ENCODE measurements around the gene DMD. TPM values are rescaled to one million over a fixed set of nuclear protein-coding genes. Genes with fewer than 3 reads are reported as not detected.

The DMD gene
- total and polyA plus RNA-seq, 12 donors: 28.5 to 228 (median 168) TPM

GRCh38 chrX:31820430-31821210 is 1390.7 kb downstream of the DMD start:
- Histone ChIP-seq H3K4me3 (no peak overlapping the region), H3K9me3 (no peaks in the 10 kb centered on the region), H3K4me1 (peaks cover 0 to 5% (median 0%) of the 10 kb centered on the region in 9 donors), H3K36me3 (no peaks in the 10 kb centered on the region), H3K27ac (no peak overlapping the region), H3K27me3 (no peaks in the 10 kb centered on the region)
- intact Hi-C loops (cut with DNase I): no loop called here
- TF ChIP-seq, protein P1, sequence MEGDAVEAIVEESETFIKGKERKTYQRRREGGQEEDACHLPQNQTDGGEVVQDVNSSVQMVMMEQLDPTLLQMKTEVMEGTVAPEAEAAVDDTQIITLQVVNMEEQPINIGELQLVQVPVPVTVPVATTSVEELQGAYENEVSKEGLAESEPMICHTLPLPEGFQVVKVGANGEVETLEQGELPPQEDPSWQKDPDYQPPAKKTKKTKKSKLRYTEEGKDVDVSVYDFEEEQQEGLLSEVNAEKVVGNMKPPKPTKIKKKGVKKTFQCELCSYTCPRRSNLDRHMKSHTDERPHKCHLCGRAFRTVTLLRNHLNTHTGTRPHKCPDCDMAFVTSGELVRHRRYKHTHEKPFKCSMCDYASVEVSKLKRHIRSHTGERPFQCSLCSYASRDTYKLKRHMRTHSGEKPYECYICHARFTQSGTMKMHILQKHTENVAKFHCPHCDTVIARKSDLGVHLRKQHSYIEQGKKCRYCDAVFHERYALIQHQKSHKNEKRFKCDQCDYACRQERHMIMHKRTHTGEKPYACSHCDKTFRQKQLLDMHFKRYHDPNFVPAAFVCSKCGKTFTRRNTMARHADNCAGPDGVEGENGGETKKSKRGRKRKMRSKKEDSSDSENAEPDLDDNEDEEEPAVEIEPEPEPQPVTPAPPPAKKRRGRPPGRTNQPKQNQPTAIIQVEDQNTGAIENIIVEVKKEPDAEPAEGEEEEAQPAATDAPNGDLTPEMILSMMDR (IDR thresholded peaks at IDR 0.05): no peak
- 72 to 78% methylated on average over 7 of the region's 7 CpGs for WGBS, 2 donors
- ATAC-seq (peak in 1 of 8 donors; percentile 31), DNase-seq (no peak)

DNA sequence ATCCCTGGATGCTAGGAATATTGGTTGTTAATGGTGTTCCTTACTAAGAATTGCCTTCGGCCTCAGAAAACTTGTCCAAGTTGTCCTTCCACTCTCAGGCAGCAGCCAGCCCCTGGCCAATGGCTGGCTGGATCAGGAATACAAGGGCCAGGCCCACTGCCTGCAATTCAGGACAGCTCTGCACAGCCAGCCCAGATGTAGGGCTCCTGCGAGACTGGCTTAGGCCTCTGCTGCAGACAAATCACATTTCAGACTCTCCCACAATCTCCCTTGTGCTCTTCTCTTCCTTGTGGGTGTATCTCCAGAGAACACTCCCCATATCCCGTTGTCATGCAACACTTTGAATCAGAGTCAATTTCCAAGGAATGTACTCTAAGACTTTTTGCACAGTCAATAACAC is 1391.9 kb downstream of the DMD start:
- ATAC-seq (peak in 6 of 8 donors; percentile 28 to 87 (median 66)), DNase-seq (peak in 1 of 2 donors; percentile 3)
- no peaks in the 10 kb centered on the region for H3K27me3 ChIP-seq
- intact Hi-C loops (cut with DNase I): no loop called here
- H3K36me3 ChIP-seq: no peaks in the 10 kb centered on the region
- H3K9me3 ChIP-seq: no peaks in the 10 kb centered on the region
- TF ChIP-seq, protein P1 (IDR thresholded peaks at IDR 0.05): no peak
- H3K27ac ChIP-seq: no peak overlapping the region
- H3K4me1 ChIP-seq: peaks cover 0 to 5% (median 0%) of the 10 kb centered on the region in 9 donors
- no peak overlapping the region for H3K4me3 ChIP-seq
- 61 to 65% methylated on average over 3 of the region's 3 CpGs for WGBS, 2 donors

DNA sequence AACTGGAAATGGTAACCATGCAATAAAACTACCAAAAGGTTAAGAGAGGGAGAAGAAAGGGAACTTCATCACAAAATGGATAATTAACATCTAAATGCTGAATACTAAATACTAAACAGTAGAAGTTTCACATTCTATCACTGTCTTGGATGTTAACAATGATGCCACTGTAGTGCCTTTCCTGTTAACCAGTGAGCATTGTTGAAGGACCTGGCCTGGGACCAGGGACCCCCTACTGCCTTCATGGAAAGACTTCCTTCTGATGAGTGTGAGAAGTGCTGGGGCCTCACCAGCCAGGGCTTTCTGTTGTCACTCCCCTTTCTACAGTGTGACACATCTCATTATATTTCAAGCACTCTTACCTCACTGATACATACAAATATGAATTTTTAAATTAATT is 1400.2 kb downstream of the DMD start:
- Histone ChIP-seq H3K27me3 (no peaks in the 10 kb centered on the region), H3K36me3 (no peaks in the 10 kb centered on the region), H3K4me3 (no peak overlapping the region), H3K4me1 (no peaks in the 10 kb centered on the region), H3K9me3 (no peaks in the 10 kb centered on the region), H3K27ac (no peak overlapping the region)
- intact Hi-C loops (cut with DNase I): no loop called here
- TF ChIP-seq, protein P1 (IDR thresholded peaks at IDR 0.05): no peak
- no peak for ATAC-seq
- no peak for DNase-seq

- intact Hi-C loops (cut with DNase I): no loop called here
- Histone ChIP-seq H3K4me3 (no peak overlapping the region), H3K27ac (no peak overlapping the region), H3K36me3 (no peaks in the 10 kb centered on the region), H3K9me3 (no peaks in the 10 kb centered on the region), H3K27me3 (no peaks in the 10 kb centered on the region), H3K4me1 (no peaks in the 10 kb centered on the region)
- ATAC-seq: no peak
- DNase-seq: no peak
- 68 to 77% methylated on average over 2 of the region's 2 CpGs for WGBS, 2 donors
- TF ChIP-seq, protein P1 (IDR thresholded peaks at IDR 0.05): no peak
These were observed 1403.0 kb downstream of the DMD start for GRCh38 chrX:31808357-31808756.
